ENCODE results near the gene KATNB1. TPM values are rescaled to one million over a fixed set of nuclear protein-coding genes. Genes with fewer than 3 reads are reported as not detected.

Gene KATNB1
- total RNA-seq, 4 donors from 2014 or later: 13.3 to 27.4 (median 18.1) TPM

- intact Hi-C loops (cut with DNase I; ENCODE audit: low total_unique reads): no loop called here
- TF ChIP-seq CTCF (IDR thresholded peaks at IDR 0.05): no peak
- TF ChIP-seq POLR2A (IDR thresholded peaks at IDR 0.05): no peak
- H3K36me3 ChIP-seq: no peaks in the 10 kb centered on the region
- H3K27me3 ChIP-seq: no peaks in the 10 kb centered on the region
- H3K4me3 ChIP-seq: no peak overlapping the region
- H3K4me1 ChIP-seq: peaks cover 0 to 11% of the 10 kb centered on the region in 2 donors
- H3K27ac ChIP-seq: no peak overlapping the region
- H3K9me3 ChIP-seq: no peaks in the 10 kb centered on the region
- DNase-seq: no peak
Measured at GRCh38 chr16:57738844-57739243, 3.3 kb downstream of the KATNB1 start.

GRCh38 chr16:57739756-57740422 lies 4.3 kb downstream of the KATNB1 start:
- Histone ChIP-seq H3K9me3 (no peaks in the 10 kb centered on the region), H3K4me3 (no peak overlapping the region), H3K4me1 (peaks cover 0 to 11% of the 10 kb centered on the region in 2 donors), H3K36me3 (no peaks in the 10 kb centered on the region), H3K27ac (no peak overlapping the region), H3K27me3 (no peaks in the 10 kb centered on the region)
- no peak for DNase-seq
- TF ChIP-seq CTCF (IDR thresholded peaks at IDR 0.05) (no peak), POLR2A (IDR thresholded peaks at IDR 0.05) (no peak)
- intact Hi-C loops (cut with DNase I; ENCODE audit: low total_unique reads): no loop called here

GRCh38 chr16:57740423-57741071 lies 5.0 kb downstream of the KATNB1 start:
- H3K4me3 ChIP-seq: no peak overlapping the region
- no peak overlapping the region for H3K27ac ChIP-seq
- TF ChIP-seq CTCF (IDR thresholded peaks at IDR 0.05) (no peak), POLR2A (IDR thresholded peaks at IDR 0.05) (no peak)
- no peaks in the 10 kb centered on the region for H3K36me3 ChIP-seq
- peaks cover 0 to 11% of the 10 kb centered on the region in 2 donors for H3K4me1 ChIP-seq
- no peak for DNase-seq
- no peaks in the 10 kb centered on the region for H3K27me3 ChIP-seq
- intact Hi-C loops (cut with DNase I; ENCODE audit: low total_unique reads): no loop called here
- H3K9me3 ChIP-seq: no peaks in the 10 kb centered on the region

GRCh38 chr16:57741660-57742191 lies 6.2 kb downstream of the KATNB1 start:
- Histone ChIP-seq H3K9me3 (no peaks in the 10 kb centered on the region), H3K36me3 (no peaks in the 10 kb centered on the region), H3K27me3 (no peaks in the 10 kb centered on the region), H3K27ac (no peak overlapping the region), H3K4me1 (peaks cover 0 to 3% of the 10 kb centered on the region in 2 donors), H3K4me3 (no peak overlapping the region)
- TF ChIP-seq CTCF (IDR thresholded peaks at IDR 0.05): no peak
- TF ChIP-seq POLR2A (IDR thresholded peaks at IDR 0.05): no peak
- no peak for DNase-seq
- intact Hi-C loops (cut with DNase I; ENCODE audit: low total_unique reads): no loop called here

- Histone ChIP-seq H3K9me3 (no peaks in the 10 kb centered on the region), H3K27ac (no peak overlapping the region), H3K27me3 (no peaks in the 10 kb centered on the region), H3K4me3 (no peak overlapping the region), H3K4me1 (no peaks in the 10 kb centered on the region), H3K36me3 (no peaks in the 10 kb centered on the region)
- intact Hi-C loops (cut with DNase I; ENCODE audit: low total_unique reads): no loop called here
- no peak for DNase-seq
- TF ChIP-seq CTCF (IDR thresholded peaks at IDR 0.05) (no peak), POLR2A (IDR thresholded peaks at IDR 0.05) (no peak)
Measured at GRCh38 chr16:57742543-57742942, 7.0 kb downstream of the KATNB1 start.

Measured in uterus (tissue), 4 donors.